ENCODE results near the gene ZNF75A.
A peak's percentile ranks its signal among the peaks of the same experiment; 100 is the strongest.

The ZNF75A gene

DNA sequence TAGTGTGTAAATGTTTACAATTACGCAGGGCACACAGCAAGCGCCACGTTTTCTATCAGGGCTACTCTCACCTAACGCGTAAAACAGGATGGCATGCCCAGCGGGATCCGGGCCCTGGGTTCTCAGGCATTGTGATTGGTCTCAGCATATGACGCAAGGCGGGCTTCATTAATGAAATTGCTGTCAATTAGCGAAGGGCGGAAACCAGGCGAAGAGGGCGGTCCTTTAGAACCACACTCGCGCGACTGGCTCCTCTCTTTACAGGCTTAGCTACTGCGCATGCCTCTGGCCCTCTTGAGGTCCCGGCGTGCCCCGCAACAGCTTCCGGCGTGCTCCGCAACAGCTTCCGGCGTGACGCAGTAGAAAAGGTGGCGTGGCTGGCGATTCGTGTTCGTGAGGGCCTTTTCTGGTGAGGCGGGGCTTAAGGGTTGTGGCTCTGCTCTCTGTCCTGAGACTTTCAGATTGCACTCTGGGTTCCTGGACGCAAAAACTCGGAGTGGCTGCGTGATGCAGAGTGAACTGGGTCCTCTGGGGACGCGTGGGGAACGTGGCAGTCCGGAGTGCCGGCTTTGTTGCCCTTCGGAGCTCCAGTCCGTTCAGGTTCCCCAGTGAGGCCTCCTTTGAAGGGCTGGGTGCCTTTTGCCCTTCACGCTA is 59.6 kb downstream of the ZNF75A start:
- DNase-seq (ENCODE audit: low read depth in 4 of 4, low spot score in 1 of 4) = peak; percentile 61 to 81 (median 72)

All from stimulated activated CD4-positive, alpha-beta T cell treated with anti-CD3 and anti-CD28 coated beads, Interleukin-1b, Interleukin-23, amount 100 ng/mL, for 24 hours (primary cell).